Sigmoid colon (tissue), 7 donors: Measurements from ENCODE around the gene DSC3. TPM values are rescaled to one million over a fixed set of nuclear protein-coding genes. Genes with fewer than 3 reads are reported as not detected.

Experiments
- DNase-seq: peaks from one replicate; pipeline ENCODE4 v3.0.0-alpha.2; 2019
- H3K27ac ChIP-seq, 4 donors: fragments of 200-600 bp; sonication (generic); one replicate each; pipeline ENCODE4 v1.5.1; 2016 to 2019; ENCODE audit warnings: mild to moderate bottlenecking in 1 of 4
- H3K27me3 ChIP-seq, 3 donors: fragments of 200-600 bp; sonication (generic); one replicate each; pipeline ENCODE4 v1.5.1; 2019; ENCODE audit warnings: mild to moderate bottlenecking in 1 of 3
- H3K36me3 ChIP-seq, 4 donors: fragments of 200-600 bp; sonication (generic); one replicate each; pipeline ENCODE4 v1.5.1; 2016 to 2019
- H3K4me1 ChIP-seq, 4 donors: fragments of 200-600 bp; sonication (generic); one replicate each; pipeline ENCODE4 v1.5.1; 2017 to 2019
- H3K4me3 ChIP-seq, 4 donors: fragments of 200-600 bp; sonication (generic); one replicate each; pipeline ENCODE4 v1.5.1; 2017 to 2019; ENCODE audit warnings: mild to moderate bottlenecking in 2 of 4, moderate library complexity in 1 of 4
- H3K9me3 ChIP-seq, 4 donors: fragments of 200-600 bp in 3 of 4; sonication (generic) in 3 of 4; one replicate each; pipeline versions ENCODE4 v1.5.1 to v1.6.1; 2013 to 2019
- EP300 ChIP-seq, 4 donors: sonication (generic); formaldehyde crosslinking; IDR thresholded peaks; one replicate each; pipeline ENCODE4 v1.6.1; 2017; ENCODE audit warnings: antibody characterized with exemption in 4 of 4
- POLR2A ChIP-seq, 2 donors: fragments of 450-650 bp; IDR thresholded peaks; one replicate each; pipeline ENCODE4 v1.6.1; 2016; ENCODE audit warnings: antibody characterized with exemption in 2 of 2, mild to moderate bottlenecking in 2 of 2, moderate library complexity in 2 of 2
- POLR2AphosphoS5 ChIP-seq, 4 donors: sonication (generic); formaldehyde crosslinking; IDR thresholded peaks; one replicate each; pipeline ENCODE4 v1.6.1; 2017; ENCODE audit warnings: antibody characterized with exemption in 4 of 4
- WGBS, 2 donors: extraction: QIAGEN DNeasy Blood & Tissue Kit; methylation state at CpG; one replicate each; pipeline ENCODE4 v1.1.7; 2013; 5-methylcytosine and 5-hydroxymethylcytosine counted together
- intact Hi-C: fragments of 100-400 bp; cut with DNase I; formaldehyde crosslinking; loops from one replicate; pipeline ENCODE4 v1.15.1; 2023
- polyA plus RNA-seq, 3 donors: library from polyadenylated mRNA; stranded (reverse); fragments of 200-250 nt; gene quantifications; one replicate each; pipeline ENCODE4 v1.2.3, GENCODE V29; 2013
- total RNA-seq, 4 donors: library from RNA; depleted of rRNA; stranded (reverse); fragments of >200 nt; gene quantifications; one replicate each; pipeline ENCODE4 v1.1.0, GENCODE V29; 2016
- TF ChIP-seq, protein P1 (sequence below), 4 experiments: fragments of 450-650 bp in 3 of 4; fragments of 200-600 bp in 1 of 4; IDR thresholded peaks; one replicate each; pipeline ENCODE4 v1.5.1; 2016 to 2019; ENCODE audit warnings: antibody characterized with exemption in 4 of 4, mild to moderate bottlenecking in 3 of 4, moderate library complexity in 2 of 4
- donor health status: healthy with polysubstance abuse.
- donor health status: Bipolar disorder and iron deficiency.
- donor health status: healthy.

Gene DSC3
- total and polyA plus RNA-seq, 7 donors, result under 0.01 to 0.49 (median 0.04) TPM; not detected in 3

DNA sequence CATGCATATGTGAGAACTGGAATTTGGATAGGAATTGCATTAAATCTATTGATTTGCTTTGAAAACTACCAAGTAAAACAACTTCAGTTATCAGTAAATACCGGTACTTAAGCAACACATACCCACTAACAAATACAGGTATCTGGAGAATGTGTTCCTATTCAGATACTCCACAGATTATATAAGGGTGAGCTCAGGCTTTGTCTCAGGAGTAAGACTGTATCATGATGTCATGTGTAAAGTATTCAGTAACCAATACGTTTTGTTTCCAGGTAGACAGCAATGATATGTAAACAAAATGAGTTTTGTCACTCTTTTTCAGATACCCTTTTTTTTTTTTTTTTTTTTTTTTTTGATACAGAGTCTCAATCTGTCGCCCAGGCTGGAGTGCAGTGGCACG is 74.8 kb downstream of the DSC3 start:
- no peak for DNase-seq
- no peaks in the 10 kb centered on the region for H3K36me3 ChIP-seq
- H3K9me3 ChIP-seq, result no peaks in the 10 kb centered on the region
- 69 to 79% methylated on average over 4 of the region's 4 CpGs for WGBS, 2 donors
- no peaks in the 10 kb centered on the region for H3K4me1 ChIP-seq
- no peaks in the 10 kb centered on the region for H3K27me3 ChIP-seq
- TF ChIP-seq EP300 (IDR thresholded peaks at IDR 0.05) (no peak), POLR2A (IDR thresholded peaks at IDR 0.05) (no peak), POLR2AphosphoS5 (IDR thresholded peaks at IDR 0.05) (no peak)
- TF ChIP-seq, protein P1, sequence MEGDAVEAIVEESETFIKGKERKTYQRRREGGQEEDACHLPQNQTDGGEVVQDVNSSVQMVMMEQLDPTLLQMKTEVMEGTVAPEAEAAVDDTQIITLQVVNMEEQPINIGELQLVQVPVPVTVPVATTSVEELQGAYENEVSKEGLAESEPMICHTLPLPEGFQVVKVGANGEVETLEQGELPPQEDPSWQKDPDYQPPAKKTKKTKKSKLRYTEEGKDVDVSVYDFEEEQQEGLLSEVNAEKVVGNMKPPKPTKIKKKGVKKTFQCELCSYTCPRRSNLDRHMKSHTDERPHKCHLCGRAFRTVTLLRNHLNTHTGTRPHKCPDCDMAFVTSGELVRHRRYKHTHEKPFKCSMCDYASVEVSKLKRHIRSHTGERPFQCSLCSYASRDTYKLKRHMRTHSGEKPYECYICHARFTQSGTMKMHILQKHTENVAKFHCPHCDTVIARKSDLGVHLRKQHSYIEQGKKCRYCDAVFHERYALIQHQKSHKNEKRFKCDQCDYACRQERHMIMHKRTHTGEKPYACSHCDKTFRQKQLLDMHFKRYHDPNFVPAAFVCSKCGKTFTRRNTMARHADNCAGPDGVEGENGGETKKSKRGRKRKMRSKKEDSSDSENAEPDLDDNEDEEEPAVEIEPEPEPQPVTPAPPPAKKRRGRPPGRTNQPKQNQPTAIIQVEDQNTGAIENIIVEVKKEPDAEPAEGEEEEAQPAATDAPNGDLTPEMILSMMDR (IDR thresholded peaks at IDR 0.05), result no peak
- intact Hi-C loops, result no loop called here
- no peak overlapping the region for H3K4me3 ChIP-seq
- no peak overlapping the region for H3K27ac ChIP-seq

DNA sequence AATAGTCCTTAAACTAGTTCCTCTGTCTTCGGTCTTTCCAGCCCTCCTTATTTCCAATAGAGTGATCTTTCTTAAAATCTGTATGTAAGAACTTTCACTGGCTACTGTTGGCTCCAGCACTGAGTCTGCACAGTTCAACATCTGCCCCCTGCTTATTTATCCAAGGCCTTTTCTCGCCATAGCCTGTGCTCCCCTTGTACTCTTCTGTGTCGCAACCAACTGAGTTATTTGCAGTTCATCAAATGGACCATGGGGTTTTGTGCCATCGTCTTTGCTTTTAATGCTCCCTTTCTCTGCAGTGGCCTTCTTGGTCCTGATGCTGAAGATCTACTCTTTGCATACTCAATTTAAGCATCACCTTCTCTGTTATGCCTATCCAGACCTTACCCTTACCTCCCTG is 77.3 kb downstream of the DSC3 start:
- Histone ChIP-seq H3K4me3 (no peak overlapping the region), H3K4me1 (no peaks in the 10 kb centered on the region), H3K27me3 (no peaks in the 10 kb centered on the region), H3K9me3 (no peaks in the 10 kb centered on the region), H3K27ac (no peak overlapping the region), H3K36me3 (no peaks in the 10 kb centered on the region)
- no peak for TF ChIP-seq POLR2A (IDR thresholded peaks at IDR 0.05)
- TF ChIP-seq EP300 (IDR thresholded peaks at IDR 0.05), result no peak
- TF ChIP-seq, protein P1 (IDR thresholded peaks at IDR 0.05), result no peak
- TF ChIP-seq POLR2AphosphoS5 (IDR thresholded peaks at IDR 0.05), result no peak
- 88 to 90% methylated on average over 4 of the region's 4 CpGs for WGBS, 2 donors
- intact Hi-C loops, result no loop called here
- DNase-seq, result no peak

DNA sequence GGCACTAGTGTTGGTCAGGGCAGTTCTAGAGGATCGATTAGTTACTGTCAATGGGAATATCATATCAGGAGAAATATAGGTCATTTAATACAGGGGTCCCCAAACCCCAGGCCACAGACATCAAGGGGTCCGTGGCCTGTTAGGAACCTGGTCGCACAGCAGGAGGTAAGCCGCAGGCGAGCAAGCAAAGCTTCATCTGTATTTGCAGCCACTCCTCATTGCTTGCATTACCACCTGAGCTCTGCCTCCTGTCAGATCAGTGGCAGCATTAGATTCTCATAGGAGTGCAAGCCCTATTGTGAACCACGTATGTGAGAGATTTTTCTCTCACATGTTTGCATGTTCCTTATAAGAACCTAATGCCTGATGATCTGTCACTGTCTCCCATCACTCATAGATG is 81.9 kb downstream of the DSC3 start:
- 94 to 95% methylated on average over 6 of the region's 6 CpGs for WGBS, 2 donors
- intact Hi-C loops, result no loop called here
- DNase-seq, result no peak
- Histone ChIP-seq H3K4me1 (no peaks in the 10 kb centered on the region), H3K4me3 (no peak overlapping the region), H3K27me3 (no peaks in the 10 kb centered on the region), H3K27ac (no peak overlapping the region), H3K9me3 (no peaks in the 10 kb centered on the region), H3K36me3 (no peaks in the 10 kb centered on the region)
- TF ChIP-seq, protein P1 (IDR thresholded peaks at IDR 0.05), result no peak
- no peak for TF ChIP-seq POLR2AphosphoS5 (IDR thresholded peaks at IDR 0.05)
- no peak for TF ChIP-seq POLR2A (IDR thresholded peaks at IDR 0.05)
- no peak for TF ChIP-seq EP300 (IDR thresholded peaks at IDR 0.05)

DNA sequence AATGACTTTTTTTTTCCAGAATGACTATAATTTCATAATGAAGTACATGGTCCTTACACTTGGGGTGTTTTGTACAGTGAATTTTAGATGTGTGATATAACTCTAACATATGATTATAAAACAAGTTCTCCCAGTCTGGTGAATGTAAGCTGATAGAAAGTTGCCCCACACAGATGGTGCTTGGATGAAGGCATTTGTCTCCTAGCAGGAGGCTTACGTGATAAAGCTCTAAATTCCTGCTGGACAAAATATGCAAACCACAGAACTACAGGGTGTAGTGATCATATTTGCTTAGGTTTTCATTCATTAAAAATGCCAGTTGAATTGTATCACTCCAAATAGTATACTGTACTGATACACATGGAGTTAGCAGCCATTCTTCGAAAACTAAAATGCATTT is 85.5 kb downstream of the DSC3 start:
- Histone ChIP-seq H3K4me1 (no peaks in the 10 kb centered on the region), H3K27me3 (no peaks in the 10 kb centered on the region), H3K36me3 (no peaks in the 10 kb centered on the region), H3K27ac (no peak overlapping the region), H3K4me3 (no peak overlapping the region), H3K9me3 (no peaks in the 10 kb centered on the region)
- TF ChIP-seq POLR2AphosphoS5 (IDR thresholded peaks at IDR 0.05) (no peak), EP300 (IDR thresholded peaks at IDR 0.05) (no peak)
- TF ChIP-seq, protein P1 (IDR thresholded peaks at IDR 0.05), result no peak
- 80 to 84% methylated on average over 2 of the region's 2 CpGs for whole genome bisulfite sequencing, 2 donors
- intact Hi-C loops, result no loop called here
- DNase-seq, result no peak

DNA sequence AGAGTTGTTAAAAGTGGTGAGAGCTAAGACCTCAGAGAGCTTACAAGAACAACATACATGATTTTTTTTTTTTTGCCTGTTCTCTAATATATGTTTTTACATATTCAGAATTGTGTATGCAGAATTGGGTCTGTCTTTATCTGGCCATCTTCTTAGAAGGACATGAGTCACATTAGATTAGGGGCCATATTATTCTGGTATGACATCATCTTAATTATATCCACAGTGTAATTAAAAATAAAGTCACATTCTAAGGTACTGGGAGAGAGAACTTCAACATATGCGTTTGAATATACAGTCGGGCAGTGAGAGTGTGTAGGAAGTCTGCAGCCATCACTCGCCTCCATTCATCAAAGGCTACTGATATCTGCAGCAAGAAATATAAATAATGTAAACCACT is 88.3 kb downstream of the DSC3 start:
- H3K4me1 ChIP-seq, result no peaks in the 10 kb centered on the region
- no peak for DNase-seq
- intact Hi-C loops, result no loop called here

More for the DNA sequence above, 88.3 kb downstream of the DSC3 start:
- Histone ChIP-seq H3K9me3 (no peaks in the 10 kb centered on the region), H3K36me3 (no peaks in the 10 kb centered on the region), H3K27me3 (no peaks in the 10 kb centered on the region), H3K4me3 (no peak overlapping the region), H3K27ac (no peak overlapping the region)
- 83 to 84% methylated on average over 3 of the region's 3 CpGs for WGBS, 2 donors
- no peak for TF ChIP-seq POLR2AphosphoS5 (IDR thresholded peaks at IDR 0.05)
- TF ChIP-seq POLR2A (IDR thresholded peaks at IDR 0.05), result no peak
